Stomach (tissue), 9 donors: Measurements from ENCODE around the gene ZSCAN18. TPM values are rescaled to one million over a fixed set of nuclear protein-coding genes. Genes with fewer than 3 reads are reported as not detected.

Source experiments
- DNase-seq, 2 donors: peaks; one replicate each; pipeline versions ENCODE4 v3.0.0 to v3.0.0-alpha.2; 2013 to 2019
- H3K27ac ChIP-seq, 5 donors: fragments of 200-600 bp in 4 of 5; sonication (generic) in 4 of 5; one replicate each; pipeline ENCODE4 v1.5.1; 2013 to 2019; ENCODE audit warnings: mild to moderate bottlenecking in 1 of 5, moderate library complexity in 1 of 5
- H3K27me3 ChIP-seq, 3 donors: fragments of 200-600 bp; sonication (generic); one replicate each; pipeline ENCODE4 v1.5.1; 2017 to 2019; ENCODE audit warnings: mixed run types in 1 of 3
- H3K36me3 ChIP-seq, 4 donors: fragments of 200-600 bp; sonication (generic); 1 replicate in 3 of 4; 2 replicates in 1 of 4; pipeline ENCODE4 v1.5.1; 2016 to 2019
- H3K4me1 ChIP-seq, 4 donors: fragments of 200-600 bp; sonication (generic); one replicate each; pipeline ENCODE4 v1.5.1; 2016 to 2019
- H3K4me3 ChIP-seq, 4 donors: fragments of 200-600 bp; sonication (generic) in 3 of 4; one replicate each; pipeline ENCODE4 v1.5.1; 2016 to 2019; ENCODE audit warnings: mild to moderate bottlenecking in 1 of 4
- H3K9me3 ChIP-seq, 4 donors: fragments of 200-600 bp; sonication (generic); one replicate each; pipeline ENCODE4 v1.5.1; 2016 to 2019
- CTCF ChIP-seq, 7 experiments: fragments of 450-650 bp in 4 of 7; fragments of 200-600 bp in 3 of 7; sonication (generic) in 3 of 7; IDR thresholded peaks; one replicate each; pipeline ENCODE4 v1.5.1; 2016 to 2019; ENCODE audit warnings: antibody characterized with exemption in 7 of 7, control low read depth in 2 of 7, mild to moderate bottlenecking in 1 of 7
- EP300 ChIP-seq: sonication (generic); formaldehyde crosslinking; IDR thresholded peaks from one replicate; pipeline ENCODE4 v1.6.1; 2017; ENCODE audit warnings: antibody characterized with exemption
- POLR2A ChIP-seq, 4 donors: fragments of 450-650 bp; IDR thresholded peaks; one replicate each; pipeline ENCODE4 v1.6.1; 2016; ENCODE audit warnings: antibody characterized with exemption in 4 of 4, control low read depth in 2 of 4, mild to moderate bottlenecking in 1 of 4, moderate library complexity in 1 of 4
- POLR2AphosphoS5 ChIP-seq, 3 donors: sonication (generic); formaldehyde crosslinking; IDR thresholded peaks; one replicate each; pipeline ENCODE4 v1.6.1; 2016; ENCODE audit warnings: antibody characterized with exemption in 3 of 3
- WGBS, 5 donors: extraction: QIAGEN DNeasy Blood & Tissue Kit in 3 of 5; methylation state at CpG; one replicate each; pipeline versions ENCODE4 v1.1.5 to v1.1.7; 2013 to 2018; 5-methylcytosine and 5-hydroxymethylcytosine counted together
- intact Hi-C: fragments of 100-400 bp; cut with DNase I; formaldehyde crosslinking; loops from one replicate; pipeline ENCODE4 v1.15.1; 2023; ENCODE audit warnings: low total_unique reads
- polyA plus RNA-seq, 3 donors: library from polyadenylated mRNA; stranded (reverse); fragments of 200-250 nt; gene quantifications; one replicate each; pipeline ENCODE4 v1.2.3, GENCODE V29; 2013
- total RNA-seq, 5 donors: library from RNA; depleted of rRNA; stranded (reverse); fragments of >200 nt; gene quantifications; one replicate each; pipeline versions ENCODE4 v1.1.0 to v1.2.3, GENCODE V29; 2014 to 2016
- donor health status: healthy with polysubstance abuse.
- donor health status: Bipolar disorder and iron deficiency.
- donor health status: healthy.

ZSCAN18 gene
- total and polyA plus RNA-seq, 8 donors, result 15.5 to 327 (median 45.9) TPM

- peaks cover 0 to 16% (median 7%) of the 10 kb centered on the region in 4 donors for H3K36me3 ChIP-seq
- peak within 1 kb of the TSS; percentile 86 to 94 (median 88) for H3K27ac ChIP-seq
- TF ChIP-seq CTCF (IDR thresholded peaks at IDR 0.05), result no peak
- TF ChIP-seq POLR2AphosphoS5 (IDR thresholded peaks at IDR 0.05), result peak; percentile 43 to 81 (median 64)
- no peak for TF ChIP-seq EP300
- TF ChIP-seq POLR2A (IDR thresholded peaks at IDR 0.05), result no peak
- 3 to 23% (median 5%) methylated on average over 21 to 62 of the region's 62 CpGs for WGBS, 5 donors
- peak within 1 kb of the TSS; percentile 50 to 66 (median 60) for H3K4me3 ChIP-seq
- peaks cover 0 to 15% (median 11%) of the 10 kb centered on the region in 4 donors for H3K4me1 ChIP-seq
- peak; percentile 58 to 98 for DNase-seq
- peaks cover 0 to 16% (median 6%) of the 10 kb centered on the region in 3 donors for H3K27me3 ChIP-seq
- intact Hi-C loops, result no loop called here
- H3K9me3 ChIP-seq, result peaks cover 0 to 100% (median 90%) of the 10 kb centered on the region in 4 donors
These were observed 38.9 kb downstream of the ZSCAN18 start, which contains the start of gene ZNF135 for GRCh38 chr19:58059003-58059670. Gene ZNF135, plus strand, starts transcription at chr19:58059282. Its CDS starts 721 bp downstream, at chr19:58060003.

- peaks cover 0 to 16% (median 6%) of the 10 kb centered on the region in 3 donors for H3K27me3 ChIP-seq
- TF ChIP-seq EP300 (no peak), POLR2A (IDR thresholded peaks at IDR 0.05) (no peak), POLR2AphosphoS5 (IDR thresholded peaks at IDR 0.05) (no peak), CTCF (IDR thresholded peaks at IDR 0.05) (no peak)
- H3K9me3 ChIP-seq, result peaks cover 0 to 100% (median 87%) of the 10 kb centered on the region in 4 donors
- 80 to 91% (median 88%) methylated on average over 13 of the region's 13 CpGs for WGBS, 5 donors
- H3K36me3 ChIP-seq, result peaks cover 0 to 10% (median 2%) of the 10 kb centered on the region in 4 donors
- H3K27ac ChIP-seq, result peak overlapping the region in 4 of 5 donors; percentile 87 to 94 (median 89)
- H3K4me1 ChIP-seq, result peaks cover 0 to 15% (median 11%) of the 10 kb centered on the region in 4 donors
- peak overlapping the region in 3 of 4 donors; percentile 50 to 66 (median 63) for H3K4me3 ChIP-seq
- intact Hi-C loops, result no loop called here
- no peak for DNase-seq
These were observed 39.6 kb downstream of the ZSCAN18 start for GRCh38 chr19:58058467-58058866.

GRCh38 chr19:58056861-58057260 lies 41.2 kb downstream of the ZSCAN18 start:
- TF ChIP-seq POLR2AphosphoS5 (IDR thresholded peaks at IDR 0.05) (no peak), POLR2A (IDR thresholded peaks at IDR 0.05) (no peak), CTCF (IDR thresholded peaks at IDR 0.05) (no peak), EP300 (no peak)
- H3K9me3 ChIP-seq, result peaks cover 2 to 100% (median 88%) of the 10 kb centered on the region in 4 donors
- peaks cover 0 to 15% (median 11%) of the 10 kb centered on the region in 4 donors for H3K4me1 ChIP-seq
- peaks cover 0 to 16% (median 6%) of the 10 kb centered on the region in 3 donors for H3K27me3 ChIP-seq
- 82 to 90% (median 86%) methylated on average over 8 of the region's 8 CpGs for WGBS, 5 donors
- intact Hi-C loops, result no loop called here
- no peak overlapping the region for H3K4me3 ChIP-seq
- no peak for DNase-seq
- no peak overlapping the region for H3K27ac ChIP-seq
- no peaks in the 10 kb centered on the region for H3K36me3 ChIP-seq

GRCh38 chr19:58056261-58056660 lies 41.8 kb downstream of the ZSCAN18 start:
- intact Hi-C loops, result no loop called here
- Histone ChIP-seq H3K9me3 (peaks cover 4 to 100% (median 89%) of the 10 kb centered on the region in 4 donors), H3K4me1 (peaks cover 0 to 15% (median 11%) of the 10 kb centered on the region in 4 donors), H3K27ac (no peak overlapping the region), H3K27me3 (peaks cover 0 to 16% (median 6%) of the 10 kb centered on the region in 3 donors), H3K4me3 (no peak overlapping the region), H3K36me3 (no peaks in the 10 kb centered on the region)
- WGBS, 5 donors, result 80 to 97% (median 83%) methylated on average over 1 to 8 of the region's 8 CpGs
- TF ChIP-seq EP300 (no peak), POLR2AphosphoS5 (IDR thresholded peaks at IDR 0.05) (no peak), CTCF (IDR thresholded peaks at IDR 0.05) (no peak), POLR2A (IDR thresholded peaks at IDR 0.05) (no peak)
- no peak for DNase-seq
